DOHH2 (cell line): ENCODE data around the gene UBE2L5.
A peak's percentile ranks its signal among the peaks of the same experiment; 100 is the strongest.

ENCODE experiments used
- H3F3A ChIP-seq: fragments of 200-600 bp; sonication (generic), shearing (Covaris generic); 2 replicates; pipeline ENCODE4 v1.6.0; 2016; ENCODE audit warnings: antibody characterized with exemption, mild to moderate bottlenecking; ENCODE audit not compliant: control insufficient read depth, insufficient read depth
- H3K27ac ChIP-seq: fragments of 200-600 bp; sonication (generic); 2 replicates; pipeline ENCODE4 v1.5.1; 2014; ENCODE audit warnings: low read depth, mild to moderate bottlenecking, low read length, moderate library complexity
- H3K27me3 ChIP-seq: fragments of 200-600 bp; sonication (generic); 2 replicates; pipeline ENCODE4 v1.6.1; 2014; ENCODE audit warnings: mild to moderate bottlenecking, low read length, mixed read lengths; ENCODE audit not compliant: control insufficient read depth
- H3K36me3 ChIP-seq: fragments of 200-600 bp; sonication (generic); 2 replicates; pipeline ENCODE4 v1.6.1; 2014; ENCODE audit warnings: mild to moderate bottlenecking, low read length, moderate library complexity, mixed read lengths; ENCODE audit not compliant: control insufficient read depth
- H3K4me1 ChIP-seq: fragments of 200-600 bp; sonication (generic); 2 replicates; pipeline ENCODE4 v1.6.1; 2014; ENCODE audit warnings: mild to moderate bottlenecking, low read length, mixed read lengths; ENCODE audit not compliant: control insufficient read depth
- H3K4me2 ChIP-seq: fragments of 200-600 bp; sonication (generic); 2 replicates; pipeline ENCODE4 v1.6.0; 2014; ENCODE audit warnings: mild to moderate bottlenecking, low read length, moderate library complexity
- H3K4me3 ChIP-seq: fragments of 200-600 bp; sonication (generic); 2 replicates; pipeline ENCODE4 v1.5.1; 2014; ENCODE audit warnings: mild to moderate bottlenecking, low read length, mixed read lengths
- H3K79me2 ChIP-seq: fragments of 200-600 bp; sonication (generic); 2 replicates; pipeline ENCODE4 v1.6.1; 2014; ENCODE audit warnings: mild to moderate bottlenecking, low read length, mixed read lengths; ENCODE audit not compliant: control insufficient read depth
- H3K9me2 ChIP-seq: fragments of 200-600 bp; sonication (generic); replicated peaks from 2 replicates; pipeline ENCODE4 v1.6.1; 2014; ENCODE audit warnings: mild to moderate bottlenecking, low read length, mixed read lengths; ENCODE audit not compliant: control insufficient read depth
- H3K9me3 ChIP-seq: fragments of 200-600 bp; sonication (generic); 2 replicates; pipeline ENCODE4 v1.6.1; 2014; ENCODE audit warnings: antibody characterized with exemption, low read length, mixed read lengths; ENCODE audit not compliant: control insufficient read depth, insufficient read depth
- H4K20me1 ChIP-seq: fragments of 200-600 bp; sonication (generic); 2 replicates; pipeline ENCODE4 v1.6.0; 2014; ENCODE audit warnings: low read depth, mild to moderate bottlenecking, antibody characterized with exemption, low read length, moderate library complexity; ENCODE audit not compliant: control insufficient read depth, insufficient read depth
- CTCF ChIP-seq: fragments of 200-600 bp; sonication (generic); IDR thresholded peaks from one replicate; pipeline ENCODE4 v1.5.1; 2014; ENCODE audit warnings: antibody characterized with exemption, mild to moderate bottlenecking, low read depth, low read length; ENCODE audit not compliant: poor library complexity, severe bottlenecking
- EZH2phosphoT487 ChIP-seq: fragments of 200-600 bp; sonication (generic); IDR thresholded peaks from 2 replicates; pipeline ENCODE4 v1.6.1; 2017; ENCODE audit warnings: borderline replicate concordance, mild to moderate bottlenecking, antibody characterized with exemption, low read length, moderate library complexity, mixed read lengths

UBE2L5 gene

GRCh38 chr13:30404207-30404606 is 18.1 kb upstream of the UBE2L5 start:
- no peak overlapping the region for H3K4me3 ChIP-seq
- H3K27ac ChIP-seq = no peak overlapping the region
- H3K4me2 ChIP-seq = no peak overlapping the region
- TF ChIP-seq EZH2phosphoT487 = no peak
- TF ChIP-seq CTCF = no peak
- H4K20me1 ChIP-seq = no peaks in the 10 kb centered on the region
- no peaks in the 10 kb centered on the region for H3K27me3 ChIP-seq
- H3K9me3 ChIP-seq = no peaks in the 10 kb centered on the region
- H3K9me2 ChIP-seq = no peaks in the 10 kb centered on the region
- no peaks in the 10 kb centered on the region for H3K79me2 ChIP-seq
- H3K36me3 ChIP-seq = no peaks in the 10 kb centered on the region
- no peaks in the 10 kb centered on the region; the same call in 1 of the 2 replicates for H3F3A ChIP-seq
- peaks cover 37% of the 10 kb centered on the region for H3K4me1 ChIP-seq

- H3K4me3 ChIP-seq = no peak overlapping the region
- H3K36me3 ChIP-seq = no peaks in the 10 kb centered on the region
- no peaks in the 10 kb centered on the region for H3K9me3 ChIP-seq
- H3K79me2 ChIP-seq = no peaks in the 10 kb centered on the region
- no peaks in the 10 kb centered on the region for H3K9me2 ChIP-seq
- H4K20me1 ChIP-seq = no peaks in the 10 kb centered on the region
- peaks cover 63% of the 10 kb centered on the region for H3K4me1 ChIP-seq
- H3K4me2 ChIP-seq = peak overlapping the region; percentile 42
- H3K27me3 ChIP-seq = no peaks in the 10 kb centered on the region
- peaks cover 11% of the 10 kb centered on the region for H3F3A ChIP-seq
- TF ChIP-seq EZH2phosphoT487 = no peak
- peak; percentile 28 for TF ChIP-seq CTCF
- H3K27ac ChIP-seq = no peak overlapping the region
These were observed 15.4 kb upstream of the UBE2L5 start for GRCh38 chr13:30406779-30407416.

GRCh38 chr13:30408319-30409101 is 13.8 kb upstream of the UBE2L5 start:
- peak overlapping the region; percentile 36 for H3K27ac ChIP-seq
- peak; percentile 70 for TF ChIP-seq CTCF
- no peak for TF ChIP-seq EZH2phosphoT487

More at GRCh38 chr13:30408319-30409101, 13.8 kb upstream of the UBE2L5 start:
- peaks cover 79% of the 10 kb centered on the region for H3K4me1 ChIP-seq
- H3K79me2 ChIP-seq = no peaks in the 10 kb centered on the region
- peaks cover 16% of the 10 kb centered on the region for H3F3A ChIP-seq
- H3K9me2 ChIP-seq = no peaks in the 10 kb centered on the region
- peak overlapping the region; percentile 55 for H3K4me2 ChIP-seq
- H4K20me1 ChIP-seq = no peaks in the 10 kb centered on the region
- no peaks in the 10 kb centered on the region for H3K27me3 ChIP-seq
- H3K4me3 ChIP-seq = peak overlapping the region; percentile 43
- no peaks in the 10 kb centered on the region for H3K36me3 ChIP-seq
- no peaks in the 10 kb centered on the region for H3K9me3 ChIP-seq
